HG03135 (cell line): ENCODE data around the gene SLC38A4.
"Not testable (repeated sequence)": the region's sequence is repeated elsewhere in the genome, so short reads cannot be mapped to it uniquely, and the experiment has no call there.

Source experiments
- ATAC-seq: cut with Tn5 transposase; IDR thresholded peaks from one replicate; pipeline ENCODE4 v1.9.1; 2021; ENCODE audit warnings: mild to moderate bottlenecking, moderate library complexity; ENCODE audit not compliant: unreplicated experiment

SLC38A4 gene

GRCh38 chr12:46825591-46826414 is at the start of gene SLC38A4:
Gene SLC38A4, minus strand, starts transcription at chr12:46825997. Its CDS starts 32,926 bp downstream, at chr12:46793071.
- ATAC-seq, result no peak

GRCh38 chr12:46875095-46875494 is 49.3 kb upstream of the SLC38A4 start:
- ATAC-seq, result no peak

- ATAC-seq, result no peak
Observed at GRCh38 chr12:46874642-46875041, 48.8 kb upstream of the SLC38A4 start.

- ATAC-seq, result no peak
Observed at GRCh38 chr12:46872135-46872534, 46.3 kb upstream of the SLC38A4 start.

GRCh38 chr12:46865311-46865710 is 39.5 kb upstream of the SLC38A4 start:
- ATAC-seq, result no peak

- ATAC-seq, result no peak
Observed at GRCh38 chr12:46858368-46858767, 32.6 kb upstream of the SLC38A4 start.

GRCh38 chr12:46857486-46857885 is 31.7 kb upstream of the SLC38A4 start:
- no peak for ATAC-seq

- ATAC-seq, result no peak
Observed at GRCh38 chr12:46855760-46856159, 30.0 kb upstream of the SLC38A4 start.

- not testable (repeated sequence) for ATAC-seq
Observed at GRCh38 chr12:46854188-46854587, 28.4 kb upstream of the SLC38A4 start.

- not testable (repeated sequence) for ATAC-seq
Observed at GRCh38 chr12:46848792-46849191, 23.0 kb upstream of the SLC38A4 start.

GRCh38 chr12:46847001-46847400 is 21.2 kb upstream of the SLC38A4 start:
- no peak for ATAC-seq

- ATAC-seq, result no peak
Observed at GRCh38 chr12:46843811-46844210, 18.0 kb upstream of the SLC38A4 start.

- ATAC-seq, result no peak
Observed at GRCh38 chr12:46841891-46842290, 16.1 kb upstream of the SLC38A4 start.

GRCh38 chr12:46839964-46840363 is 14.2 kb upstream of the SLC38A4 start:
- ATAC-seq, result no peak

GRCh38 chr12:46839232-46839631 is 13.4 kb upstream of the SLC38A4 start:
- ATAC-seq, result no peak

GRCh38 chr12:46835785-46836184 is 10.0 kb upstream of the SLC38A4 start:
- ATAC-seq, result no peak

- no peak for ATAC-seq
Observed at GRCh38 chr12:46832130-46832704, 6.4 kb upstream of the SLC38A4 start.

GRCh38 chr12:46831335-46832129 is 5.7 kb upstream of the SLC38A4 start:
- no peak for ATAC-seq

- ATAC-seq, result no peak
Observed at GRCh38 chr12:46830731-46831334, 5.0 kb upstream of the SLC38A4 start.

- no peak for ATAC-seq
Observed at GRCh38 chr12:46824709-46825108, 1.1 kb downstream of the SLC38A4 start.

- no peak for ATAC-seq
Observed at GRCh38 chr12:46818642-46819041, 7.2 kb downstream of the SLC38A4 start.
